Tibial artery (tissue), 4 donors: Measurements from ENCODE around the gene SLC35E1.

Experiments
- DNase-seq, 2 donors: peaks; one replicate each; pipeline ENCODE4 v3.0.0-alpha.2; 2019
- H3K27ac ChIP-seq, 2 donors: fragments of 200-600 bp; sonication (generic) in 1 of 2; 1 replicate in 1 of 2; 2 replicates in 1 of 2; pipeline ENCODE4 v1.5.1; 2018 to 2019; ENCODE audit warnings: mild to moderate bottlenecking in 1 of 2
- H3K27me3 ChIP-seq, 2 donors: fragments of 200-600 bp; sonication (generic) in 1 of 2; one replicate each; pipeline versions ENCODE4 v1.5.1 to v1.6.0; 2016 to 2019
- H3K36me3 ChIP-seq, 3 donors: fragments of 200-600 bp; sonication (generic) in 2 of 3; one replicate each; pipeline ENCODE4 v1.5.1; 2016 to 2019; ENCODE audit warnings: mild to moderate bottlenecking in 2 of 3
- H3K4me1 ChIP-seq, 4 donors: fragments of 200-600 bp; sonication (generic) in 2 of 4; 1 replicate in 3 of 4; 2 replicates in 1 of 4; pipeline ENCODE4 v1.5.1; 2016 to 2019
- H3K4me3 ChIP-seq, 2 donors: fragments of 200-600 bp; sonication (generic) in 1 of 2; 1 replicate in 1 of 2; 2 replicates in 1 of 2; pipeline ENCODE4 v1.5.1; 2018 to 2019; ENCODE audit warnings: mild to moderate bottlenecking in 2 of 2
- H3K9me3 ChIP-seq, 3 donors: fragments of 200-600 bp; sonication (generic) in 1 of 3; one replicate each; pipeline ENCODE4 v1.5.1; 2016 to 2019
- CTCF ChIP-seq, 2 experiments: fragments of 200-600 bp in 1 of 2; fragments of 450-650 bp in 1 of 2; IDR thresholded peaks; one replicate each; pipeline ENCODE4 v1.5.1; 2017 to 2019; ENCODE audit warnings: antibody characterized with exemption in 2 of 2, mild to moderate bottlenecking in 1 of 2, moderate library complexity in 1 of 2
- intact Hi-C: fragments of 100-400 bp; cut with DNase I; formaldehyde crosslinking; loops from one replicate; pipeline ENCODE4 v1.15.0; 2023; ENCODE audit warnings: low total_unique reads

SLC35E1 gene

DNA sequence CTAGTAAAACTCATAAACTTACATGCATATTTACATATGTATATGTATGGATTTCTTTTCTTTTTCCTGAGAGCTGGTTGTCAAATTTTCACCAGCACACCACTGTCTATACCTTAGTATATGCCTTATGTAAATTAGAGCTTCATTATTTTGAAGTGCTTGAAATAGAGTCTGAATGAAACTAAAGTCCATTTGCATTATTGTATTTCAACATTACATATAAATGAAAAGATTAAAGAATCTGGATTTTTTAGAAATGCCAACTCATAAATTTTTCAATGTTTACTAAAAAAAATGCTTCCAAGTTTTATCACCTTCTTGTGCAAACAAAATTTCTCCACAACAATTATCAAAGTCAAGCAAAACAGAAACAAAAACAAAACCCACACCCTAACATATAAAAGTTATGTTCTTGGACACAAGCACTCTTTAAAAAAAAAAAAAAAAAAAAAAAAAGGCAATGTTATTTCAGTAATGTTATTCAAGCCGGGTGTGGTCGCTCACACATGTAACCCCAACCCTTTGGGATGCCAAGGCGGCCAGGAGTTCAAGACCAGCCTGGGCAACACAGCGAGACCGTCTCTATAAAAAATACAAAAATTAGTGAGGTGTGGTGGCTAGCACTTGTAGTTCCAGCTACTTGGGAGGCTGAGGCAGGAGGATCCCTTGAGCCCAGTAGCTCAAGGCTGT, 37.4 kb upstream of the SLC35E1 start:
- Histone ChIP-seq H3K36me3 (no peaks in the 10 kb centered on the region), H3K4me1 (peaks cover 0 to 73% (median 24%) of the 10 kb centered on the region in 4 donors), H3K4me3 (no peak overlapping the region), H3K27me3 (no peaks in the 10 kb centered on the region), H3K27ac (no peak overlapping the region), H3K9me3 (no peaks in the 10 kb centered on the region)
- no peak for TF ChIP-seq CTCF (IDR thresholded peaks at IDR 0.05)
- intact Hi-C loops, result no loop called here
- DNase-seq, result no peak

- intact Hi-C loops, result no loop called here
- peak in 1 of 2 donors; percentile 79 for DNase-seq
- Histone ChIP-seq H3K36me3 (no peaks in the 10 kb centered on the region), H3K27me3 (no peaks in the 10 kb centered on the region), H3K4me3 (no peak overlapping the region), H3K9me3 (no peaks in the 10 kb centered on the region), H3K27ac (peak overlapping the region; percentile 62 to 72), H3K4me1 (peaks cover 0 to 71% (median 27%) of the 10 kb centered on the region in 4 donors)
- TF ChIP-seq CTCF (IDR thresholded peaks at IDR 0.05), result no peak
Observed at GRCh38 chr19:16608290-16608739, 36.1 kb upstream of the SLC35E1 start.

- no peak for DNase-seq
- no peak for TF ChIP-seq CTCF (IDR thresholded peaks at IDR 0.05)
- no peaks in the 10 kb centered on the region for H3K36me3 ChIP-seq
- intact Hi-C loops, result no loop called here
- H3K27me3 ChIP-seq, result no peaks in the 10 kb centered on the region
- peak overlapping the region; percentile 62 to 72 for H3K27ac ChIP-seq
- H3K4me3 ChIP-seq, result no peak overlapping the region
- no peaks in the 10 kb centered on the region for H3K9me3 ChIP-seq
- H3K4me1 ChIP-seq, result peaks cover 0 to 71% (median 29%) of the 10 kb centered on the region in 4 donors
Observed at GRCh38 chr19:16607819-16608218, 35.6 kb upstream of the SLC35E1 start.

DNA sequence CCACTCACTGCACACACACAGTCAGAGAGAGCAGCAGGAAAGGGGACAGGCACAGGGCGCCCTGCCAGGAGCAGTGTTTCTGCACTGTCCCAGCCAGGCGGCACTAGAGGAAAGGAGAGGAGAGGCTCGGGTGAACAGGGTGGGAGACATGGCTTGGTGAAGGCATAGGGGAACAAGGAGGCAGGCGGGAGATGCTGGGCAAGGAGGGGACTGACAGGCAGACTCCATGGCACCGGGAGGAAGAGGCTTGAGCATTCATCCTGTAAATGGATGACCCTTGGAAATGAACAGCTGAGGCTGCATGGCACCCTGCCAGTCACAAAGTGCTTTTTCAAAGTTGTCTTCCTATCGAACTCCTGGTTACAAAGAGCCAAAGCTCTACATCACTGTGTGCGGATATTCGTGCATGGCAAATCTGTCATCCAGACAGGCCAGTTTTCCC, 33.4 kb upstream of the SLC35E1 start:
- H3K4me3 ChIP-seq, result no peak overlapping the region
- H3K27me3 ChIP-seq, result no peaks in the 10 kb centered on the region
- no peak for TF ChIP-seq CTCF (IDR thresholded peaks at IDR 0.05)
- peaks cover 0 to 60% (median 30%) of the 10 kb centered on the region in 4 donors for H3K4me1 ChIP-seq
- H3K9me3 ChIP-seq, result no peaks in the 10 kb centered on the region
- no peak overlapping the region for H3K27ac ChIP-seq
- intact Hi-C loops, result no loop called here
- no peak for DNase-seq
- H3K36me3 ChIP-seq, result no peaks in the 10 kb centered on the region

DNA sequence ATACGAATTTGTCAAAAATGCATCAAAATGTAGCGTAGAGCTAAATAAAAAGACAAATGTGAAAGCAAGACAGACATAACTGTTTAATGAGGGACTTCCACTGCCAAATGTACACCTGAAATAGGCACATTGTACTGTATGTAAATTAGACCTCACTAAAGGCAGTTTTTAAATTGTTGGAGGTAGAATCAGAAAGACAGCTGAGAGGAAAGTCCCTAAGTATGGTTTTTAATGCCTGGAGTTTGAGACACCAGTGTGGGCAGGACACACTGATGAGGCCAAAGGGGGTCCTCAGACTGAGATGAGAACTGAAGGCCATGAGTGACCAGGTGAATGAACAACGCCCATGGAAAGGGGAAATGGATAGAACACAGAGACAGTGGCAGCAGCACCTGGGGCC, 32.9 kb upstream of the SLC35E1 start:
- Histone ChIP-seq H3K36me3 (no peaks in the 10 kb centered on the region), H3K27ac (no peak overlapping the region), H3K9me3 (no peaks in the 10 kb centered on the region), H3K4me1 (peaks cover 0 to 60% (median 31%) of the 10 kb centered on the region in 4 donors), H3K27me3 (no peaks in the 10 kb centered on the region), H3K4me3 (no peak overlapping the region)
- no peak for TF ChIP-seq CTCF (IDR thresholded peaks at IDR 0.05)
- intact Hi-C loops, result no loop called here
- no peak for DNase-seq
